HCEC 1CT (cell line): Measurements from ENCODE around the gene PCDHGA8.
"Not testable (repeated sequence)": the region's sequence is repeated elsewhere in the genome, so short reads cannot be mapped to it uniquely, and the experiment has no call there.

Experiments used
- DNase-seq: peaks from one replicate; pipeline ENCODE4 v3.0.0-alpha.2; 2017

The PCDHGA8 gene

GRCh38 chr5:141371572-141372475, 20.6 kb upstream of the PCDHGA8 start:
- no peak for DNase-seq

- peak; percentile 32 for DNase-seq
Observed at GRCh38 chr5:141373673-141374317, 18.6 kb upstream of the PCDHGA8 start, which contains the start of gene PCDHGA6. Gene PCDHGA6 (plus strand): TSS chr5:141373891. CDS start chr5:141374084, 193 bp downstream.

GRCh38 chr5:141374627-141375026, 17.8 kb upstream of the PCDHGA8 start:
- no peak for DNase-seq

- not testable (repeated sequence) for DNase-seq
Observed at GRCh38 chr5:141375444-141376155, 16.8 kb upstream of the PCDHGA8 start.

- peak; percentile 63 for DNase-seq
Observed at GRCh38 chr5:141382469-141383294, 9.8 kb upstream of the PCDHGA8 start, which contains the start of gene PCDHGA7. Gene PCDHGA7 (plus strand): TSS chr5:141382742. CDS start chr5:141382900, 158 bp downstream.

- no peak for DNase-seq
Observed at GRCh38 chr5:141383345-141383744, 9.1 kb upstream of the PCDHGA8 start.

GRCh38 chr5:141384471-141385267, 7.8 kb upstream of the PCDHGA8 start:
- no peak for DNase-seq

- not testable (repeated sequence) for DNase-seq
Observed at GRCh38 chr5:141387557-141388311, 4.7 kb upstream of the PCDHGA8 start, which contains the start of gene PCDHGB4. Gene PCDHGB4 (plus strand): TSS chr5:141387698. CDS start chr5:141387885, 187 bp downstream.

GRCh38 chr5:141388661-141389060, 3.8 kb upstream of the PCDHGA8 start:
- DNase-seq, result no peak

GRCh38 chr5:141389153-141390042, 3.0 kb upstream of the PCDHGA8 start:
- no peak for DNase-seq

- DNase-seq, result no peak
Observed at GRCh38 chr5:141393267-141393666, 834 bp downstream of the PCDHGA8 start.

- not testable (repeated sequence) for DNase-seq
Observed at GRCh38 chr5:141394401-141395187, 2.2 kb downstream of the PCDHGA8 start.

GRCh38 chr5:141397756-141398551, 5.5 kb downstream of the PCDHGA8 start, which contains the start of gene PCDHGB5:
Gene PCDHGB5 (plus strand): TSS chr5:141397947. CDS start chr5:141398128, 181 bp downstream.
- peak; percentile 44 for DNase-seq

GRCh38 chr5:141398608-141399007, 6.2 kb downstream of the PCDHGA8 start:
- DNase-seq, result no peak

GRCh38 chr5:141399555-141400258, 7.3 kb downstream of the PCDHGA8 start:
- DNase-seq, result no peak

- DNase-seq, result peak; percentile 42
Observed at GRCh38 chr5:141402553-141403243, 10.3 kb downstream of the PCDHGA8 start, which contains the start of gene PCDHGA9. Gene PCDHGA9 (plus strand): TSS chr5:141402778. CDS start chr5:141402953, 175 bp downstream.
